Measurements from ENCODE around the gene HINFP. TPM values are rescaled to one million over a fixed set of nuclear protein-coding genes. Genes with fewer than 3 reads are reported as not detected.

Gene HINFP
- total and polyA plus RNA-seq, 2 experiments from 2014 or later, result 12.6 to 29.2 TPM

DNA sequence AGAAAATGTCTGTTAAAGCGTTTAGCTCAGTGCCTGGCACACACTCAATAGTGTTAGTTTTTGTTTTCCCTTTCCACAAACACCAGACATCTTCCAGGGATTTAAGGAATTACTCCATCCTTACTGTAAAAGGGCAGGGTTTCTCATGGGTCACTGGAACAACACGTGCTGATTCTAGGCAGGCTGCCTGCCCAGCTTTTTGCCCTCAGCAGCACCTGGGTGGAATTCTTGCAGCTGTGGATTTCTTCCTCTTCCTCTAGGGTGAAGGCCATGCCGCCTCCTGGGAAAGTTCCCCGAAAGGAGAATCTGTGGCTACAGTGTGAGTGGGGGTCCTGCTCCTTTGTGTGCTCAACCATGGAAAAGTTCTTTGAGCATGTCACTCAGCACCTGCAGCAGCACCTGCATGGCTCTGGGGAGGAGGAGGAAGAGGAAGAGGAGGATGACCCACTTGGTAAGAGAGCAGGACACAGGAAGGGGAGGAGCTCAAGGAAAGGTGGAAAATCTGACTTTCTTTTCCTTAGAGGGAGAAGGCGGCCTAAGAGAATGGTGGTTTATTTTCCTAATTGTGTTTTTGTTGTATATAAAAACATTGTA lies 5.4 kb downstream of the HINFP start (continued):
- TF ChIP-seq, protein P1, sequence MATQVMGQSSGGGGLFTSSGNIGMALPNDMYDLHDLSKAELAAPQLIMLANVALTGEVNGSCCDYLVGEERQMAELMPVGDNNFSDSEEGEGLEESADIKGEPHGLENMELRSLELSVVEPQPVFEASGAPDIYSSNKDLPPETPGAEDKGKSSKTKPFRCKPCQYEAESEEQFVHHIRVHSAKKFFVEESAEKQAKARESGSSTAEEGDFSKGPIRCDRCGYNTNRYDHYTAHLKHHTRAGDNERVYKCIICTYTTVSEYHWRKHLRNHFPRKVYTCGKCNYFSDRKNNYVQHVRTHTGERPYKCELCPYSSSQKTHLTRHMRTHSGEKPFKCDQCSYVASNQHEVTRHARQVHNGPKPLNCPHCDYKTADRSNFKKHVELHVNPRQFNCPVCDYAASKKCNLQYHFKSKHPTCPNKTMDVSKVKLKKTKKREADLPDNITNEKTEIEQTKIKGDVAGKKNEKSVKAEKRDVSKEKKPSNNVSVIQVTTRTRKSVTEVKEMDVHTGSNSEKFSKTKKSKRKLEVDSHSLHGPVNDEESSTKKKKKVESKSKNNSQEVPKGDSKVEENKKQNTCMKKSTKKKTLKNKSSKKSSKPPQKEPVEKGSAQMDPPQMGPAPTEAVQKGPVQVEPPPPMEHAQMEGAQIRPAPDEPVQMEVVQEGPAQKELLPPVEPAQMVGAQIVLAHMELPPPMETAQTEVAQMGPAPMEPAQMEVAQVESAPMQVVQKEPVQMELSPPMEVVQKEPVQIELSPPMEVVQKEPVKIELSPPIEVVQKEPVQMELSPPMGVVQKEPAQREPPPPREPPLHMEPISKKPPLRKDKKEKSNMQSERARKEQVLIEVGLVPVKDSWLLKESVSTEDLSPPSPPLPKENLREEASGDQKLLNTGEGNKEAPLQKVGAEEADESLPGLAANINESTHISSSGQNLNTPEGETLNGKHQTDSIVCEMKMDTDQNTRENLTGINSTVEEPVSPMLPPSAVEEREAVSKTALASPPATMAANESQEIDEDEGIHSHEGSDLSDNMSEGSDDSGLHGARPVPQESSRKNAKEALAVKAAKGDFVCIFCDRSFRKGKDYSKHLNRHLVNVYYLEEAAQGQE (IDR thresholded peaks at IDR 0.05; ENCODE audit: unreplicated experiment), result no peak
- TF ChIP-seq ZNF331 (CRISPR knock-in tag; IDR thresholded peaks at IDR 0.05; ENCODE audit: low read depth) (no peak), CREB1 (CRISPR knock-in tag; IDR thresholded peaks at IDR 0.05; ENCODE audit: low read depth) (no peak)
- TF ChIP-seq, protein P2, sequence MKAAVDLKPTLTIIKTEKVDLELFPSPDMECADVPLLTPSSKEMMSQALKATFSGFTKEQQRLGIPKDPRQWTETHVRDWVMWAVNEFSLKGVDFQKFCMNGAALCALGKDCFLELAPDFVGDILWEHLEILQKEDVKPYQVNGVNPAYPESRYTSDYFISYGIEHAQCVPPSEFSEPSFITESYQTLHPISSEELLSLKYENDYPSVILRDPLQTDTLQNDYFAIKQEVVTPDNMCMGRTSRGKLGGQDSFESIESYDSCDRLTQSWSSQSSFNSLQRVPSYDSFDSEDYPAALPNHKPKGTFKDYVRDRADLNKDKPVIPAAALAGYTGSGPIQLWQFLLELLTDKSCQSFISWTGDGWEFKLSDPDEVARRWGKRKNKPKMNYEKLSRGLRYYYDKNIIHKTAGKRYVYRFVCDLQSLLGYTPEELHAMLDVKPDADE (IDR thresholded peaks at IDR 0.05), result no peak

DNA sequence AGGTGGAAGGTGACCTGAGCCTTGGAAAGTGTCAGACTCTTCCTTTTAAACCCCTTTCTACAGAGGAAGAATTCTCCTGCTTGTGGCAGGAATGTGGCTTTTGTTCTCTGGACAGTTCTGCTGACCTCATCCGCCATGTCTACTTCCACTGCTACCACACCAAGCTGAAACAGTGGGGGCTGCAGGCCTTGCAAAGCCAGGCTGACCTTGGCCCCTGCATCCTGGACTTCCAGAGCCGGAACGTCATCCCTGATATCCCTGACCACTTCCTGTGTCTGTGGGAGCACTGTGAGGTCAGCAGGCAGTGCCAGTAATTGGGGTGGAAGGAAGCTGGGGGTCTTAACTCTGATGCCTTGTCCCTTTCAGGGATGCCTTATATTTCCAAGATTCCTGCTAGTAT lies 9.3 kb downstream of the HINFP start:
- Histone ChIP-seq H4K20me1 (replicated peaks; ENCODE audit: insufficient read depth) (peaks cover 11% of the 10 kb centered on the region; the same call in 1 of the 2 replicates), H3K27me3 (ENCODE audit: insufficient read depth) (no peaks in the 10 kb centered on the region), H3K9me2 (ENCODE audit: insufficient read depth) (no peaks in the 10 kb centered on the region), H3K4me2 (no peak overlapping the region), H3K27ac (ENCODE audit: low read depth) (no peak overlapping the region; the same call in 1 of the 2 replicates), H3K4me3 (no peak overlapping the region), H3K79me2 (replicated peaks; ENCODE audit: insufficient read depth) (no peaks in the 10 kb centered on the region), H3K36me3 (ENCODE audit: insufficient read depth) (peaks cover 35% of the 10 kb centered on the region), H3F3A (replicated peaks; ENCODE audit: low read depth) (peaks cover 3% of the 10 kb centered on the region; the same call in 1 of the 2 replicates), H2AFZ (no peak overlapping the region), H3K4me1 (ENCODE audit: insufficient read depth) (no peaks in the 10 kb centered on the region)
- no peak for ATAC-seq
- H3K27ac Mint-ChIP-seq, result no peak overlapping the region; the same call in 1 of the 2 replicates
- H3K4me1 Mint-ChIP-seq, result peaks cover 4% of the 10 kb centered on the region; the same call in 2 of the 3 replicates
- TF ChIP-seq STAT1 (IDR thresholded peaks at IDR 0.05; ENCODE audit: unreplicated experiment) (no peak), EZH2 (IDR thresholded peaks at IDR 0.05; ENCODE audit: low read depth, unreplicated experiment) (no peak), ZNF114 (CRISPR knock-in tag; IDR thresholded peaks at IDR 0.05) (no peak), NANOG (IDR thresholded peaks at IDR 0.05; ENCODE audit: borderline replicate concordance) (no peak), CREB1 (CRISPR knock-in tag; IDR thresholded peaks at IDR 0.05; ENCODE audit: low read depth) (no peak)
- TF ChIP-seq, protein P2 (IDR thresholded peaks at IDR 0.05), result no peak
- TF ChIP-seq, protein P3, sequence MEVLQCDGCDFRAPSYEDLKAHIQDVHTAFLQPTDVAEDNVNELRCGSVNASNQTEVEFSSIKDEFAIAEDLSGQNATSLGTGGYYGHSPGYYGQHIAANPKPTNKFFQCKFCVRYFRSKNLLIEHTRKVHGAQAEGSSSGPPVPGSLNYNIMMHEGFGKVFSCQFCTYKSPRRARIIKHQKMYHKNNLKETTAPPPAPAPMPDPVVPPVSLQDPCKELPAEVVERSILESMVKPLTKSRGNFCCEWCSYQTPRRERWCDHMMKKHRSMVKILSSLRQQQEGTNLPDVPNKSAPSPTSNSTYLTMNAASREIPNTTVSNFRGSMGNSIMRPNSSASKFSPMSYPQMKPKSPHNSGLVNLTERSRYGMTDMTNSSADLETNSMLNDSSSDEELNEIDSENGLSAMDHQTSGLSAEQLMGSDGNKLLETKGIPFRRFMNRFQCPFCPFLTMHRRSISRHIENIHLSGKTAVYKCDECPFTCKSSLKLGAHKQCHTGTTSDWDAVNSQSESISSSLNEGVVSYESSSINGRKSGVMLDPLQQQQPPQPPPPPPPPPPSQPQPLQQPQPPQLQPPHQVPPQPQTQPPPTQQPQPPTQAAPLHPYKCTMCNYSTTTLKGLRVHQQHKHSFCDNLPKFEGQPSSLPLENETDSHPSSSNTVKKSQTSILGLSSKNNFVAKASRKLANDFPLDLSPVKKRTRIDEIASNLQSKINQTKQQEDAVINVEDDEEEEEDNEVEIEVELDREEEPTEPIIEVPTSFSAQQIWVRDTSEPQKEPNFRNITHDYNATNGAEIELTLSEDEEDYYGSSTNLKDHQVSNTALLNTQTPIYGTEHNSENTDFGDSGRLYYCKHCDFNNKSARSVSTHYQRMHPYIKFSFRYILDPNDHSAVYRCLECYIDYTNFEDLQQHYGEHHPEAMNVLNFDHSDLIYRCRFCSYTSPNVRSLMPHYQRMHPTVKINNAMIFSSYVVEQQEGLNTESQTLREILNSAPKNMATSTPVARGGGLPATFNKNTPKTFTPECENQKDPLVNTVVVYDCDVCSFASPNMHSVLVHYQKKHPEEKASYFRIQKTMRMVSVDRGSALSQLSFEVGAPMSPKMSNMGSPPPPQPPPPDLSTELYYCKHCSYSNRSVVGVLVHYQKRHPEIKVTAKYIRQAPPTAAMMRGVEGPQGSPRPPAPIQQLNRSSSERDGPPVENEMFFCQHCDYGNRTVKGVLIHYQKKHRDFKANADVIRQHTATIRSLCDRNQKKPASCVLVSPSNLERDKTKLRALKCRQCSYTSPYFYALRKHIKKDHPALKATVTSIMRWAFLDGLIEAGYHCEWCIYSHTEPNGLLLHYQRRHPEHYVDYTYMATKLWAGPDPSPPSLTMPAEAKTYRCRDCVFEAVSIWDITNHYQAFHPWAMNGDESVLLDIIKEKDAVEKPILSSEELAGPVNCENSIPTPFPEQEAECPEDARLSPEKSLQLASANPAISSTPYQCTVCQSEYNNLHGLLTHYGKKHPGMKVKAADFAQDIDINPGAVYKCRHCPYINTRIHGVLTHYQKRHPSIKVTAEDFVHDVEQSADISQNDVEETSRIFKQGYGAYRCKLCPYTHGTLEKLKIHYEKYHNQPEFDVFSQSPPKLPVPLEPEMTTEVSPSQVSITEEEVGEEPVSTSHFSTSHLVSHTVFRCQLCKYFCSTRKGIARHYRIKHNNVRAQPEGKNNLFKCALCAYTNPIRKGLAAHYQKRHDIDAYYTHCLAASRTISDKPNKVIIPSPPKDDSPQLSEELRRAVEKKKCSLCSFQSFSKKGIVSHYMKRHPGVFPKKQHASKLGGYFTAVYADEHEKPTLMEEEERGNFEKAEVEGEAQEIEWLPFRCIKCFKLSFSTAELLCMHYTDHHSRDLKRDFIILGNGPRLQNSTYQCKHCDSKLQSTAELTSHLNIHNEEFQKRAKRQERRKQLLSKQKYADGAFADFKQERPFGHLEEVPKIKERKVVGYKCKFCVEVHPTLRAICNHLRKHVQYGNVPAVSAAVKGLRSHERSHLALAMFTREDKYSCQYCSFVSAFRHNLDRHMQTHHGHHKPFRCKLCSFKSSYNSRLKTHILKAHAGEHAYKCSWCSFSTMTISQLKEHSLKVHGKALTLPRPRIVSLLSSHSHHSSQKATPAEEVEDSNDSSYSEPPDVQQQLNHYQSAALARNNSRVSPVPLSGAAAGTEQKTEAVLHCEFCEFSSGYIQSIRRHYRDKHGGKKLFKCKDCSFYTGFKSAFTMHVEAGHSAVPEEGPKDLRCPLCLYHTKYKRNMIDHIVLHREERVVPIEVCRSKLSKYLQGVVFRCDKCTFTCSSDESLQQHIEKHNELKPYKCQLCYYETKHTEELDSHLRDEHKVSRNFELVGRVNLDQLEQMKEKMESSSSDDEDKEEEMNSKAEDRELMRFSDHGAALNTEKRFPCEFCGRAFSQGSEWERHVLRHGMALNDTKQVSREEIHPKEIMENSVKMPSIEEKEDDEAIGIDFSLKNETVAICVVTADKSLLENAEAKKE (CRISPR knock-in tag; IDR thresholded peaks at IDR 0.05), result no peak
- TF ChIP-seq, protein P4, sequence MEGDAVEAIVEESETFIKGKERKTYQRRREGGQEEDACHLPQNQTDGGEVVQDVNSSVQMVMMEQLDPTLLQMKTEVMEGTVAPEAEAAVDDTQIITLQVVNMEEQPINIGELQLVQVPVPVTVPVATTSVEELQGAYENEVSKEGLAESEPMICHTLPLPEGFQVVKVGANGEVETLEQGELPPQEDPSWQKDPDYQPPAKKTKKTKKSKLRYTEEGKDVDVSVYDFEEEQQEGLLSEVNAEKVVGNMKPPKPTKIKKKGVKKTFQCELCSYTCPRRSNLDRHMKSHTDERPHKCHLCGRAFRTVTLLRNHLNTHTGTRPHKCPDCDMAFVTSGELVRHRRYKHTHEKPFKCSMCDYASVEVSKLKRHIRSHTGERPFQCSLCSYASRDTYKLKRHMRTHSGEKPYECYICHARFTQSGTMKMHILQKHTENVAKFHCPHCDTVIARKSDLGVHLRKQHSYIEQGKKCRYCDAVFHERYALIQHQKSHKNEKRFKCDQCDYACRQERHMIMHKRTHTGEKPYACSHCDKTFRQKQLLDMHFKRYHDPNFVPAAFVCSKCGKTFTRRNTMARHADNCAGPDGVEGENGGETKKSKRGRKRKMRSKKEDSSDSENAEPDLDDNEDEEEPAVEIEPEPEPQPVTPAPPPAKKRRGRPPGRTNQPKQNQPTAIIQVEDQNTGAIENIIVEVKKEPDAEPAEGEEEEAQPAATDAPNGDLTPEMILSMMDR (conservative IDR thresholded peaks at IDR 0.05; ENCODE audit: low read depth in 2 of 2), result no peak
- no peaks in the 10 kb centered on the region for H3K9me3 Mint-ChIP-seq
- DNase-seq (ENCODE audit: low spot score), result no peak
- H3K27me3 Mint-ChIP-seq (ENCODE audit: insufficient read depth, low read depth, poor library complexity), result peaks cover 4% of the 10 kb centered on the region
- peaks cover 51% of the 10 kb centered on the region for H3K36me3 Mint-ChIP-seq (ENCODE audit: low read depth)
- H3K4me3 Mint-ChIP-seq, result no peak overlapping the region
